HepG2 (cell line): ENCODE measurements around the gene MDFI. TPM values are rescaled to one million over a fixed set of nuclear protein-coding genes. Genes with fewer than 3 reads are reported as not detected.

Experiments
- ARHGAP35 ChIP-seq: sonication (generic); formaldehyde crosslinking; IDR thresholded peaks from 2 replicates; pipeline ENCODE4 v1.9.0; 2022; ENCODE audit warnings: mild to moderate bottlenecking, inconsistent platforms, moderate library complexity, missing genetic modification reagents, borderline replicate concordance
- ARNT2 ChIP-seq: sonication (generic); formaldehyde crosslinking; IDR thresholded peaks from 2 replicates; pipeline ENCODE4 v1.8.0; 2022; ENCODE audit warnings: mild to moderate bottlenecking, low read depth, missing genetic modification reagents, moderate library complexity
- EP300 ChIP-seq, 3 experiments: sonication (generic) in 1 of 3; formaldehyde crosslinking in 1 of 3; IDR thresholded peaks; 2 replicates each; pipeline versions ENCODE4 v1.5.1 to v1.6.1; 2011 to 2020; ENCODE audit warnings: low read depth in 2 of 3, low read length in 2 of 3, borderline replicate concordance in 1 of 3, improper control_type of control experiment in 1 of 3, mild to moderate bottlenecking in 1 of 3, missing genetic modification reagents in 1 of 3, moderate library complexity in 1 of 3
- ETS1 ChIP-seq: sonication (generic); formaldehyde crosslinking; IDR thresholded peaks from 2 replicates; pipeline ENCODE4 v1.4.0; 2020; ENCODE audit warnings: missing genetic modification reagents
- HDAC6 ChIP-seq: fragments of 200-600 bp; sonication (generic); IDR thresholded peaks from 2 replicates; pipeline ENCODE4 v1.7.0; 2017; ENCODE audit warnings: mild to moderate bottlenecking, antibody characterized with exemption, low read length, low read depth
- IRF9 ChIP-seq: sonication (generic); formaldehyde crosslinking; IDR thresholded peaks from 2 replicates; pipeline ENCODE4 v1.8.0; 2022; ENCODE audit warnings: missing genetic modification reagents, mild to moderate bottlenecking, borderline replicate concordance
- KMT2A ChIP-seq: sonication (generic); formaldehyde crosslinking; IDR thresholded peaks from 2 replicates; pipeline ENCODE4 v1.4.0; 2020; ENCODE audit warnings: missing genetic modification reagents
- NAIF1 ChIP-seq: sonication (generic); formaldehyde crosslinking; IDR thresholded peaks from 2 replicates; pipeline ENCODE4 v1.5.0; 2020; ENCODE audit warnings: mild to moderate bottlenecking, missing genetic modification reagents, borderline replicate concordance
- RNF219 ChIP-seq: sonication (generic); formaldehyde crosslinking; IDR thresholded peaks from 2 replicates; pipeline ENCODE4 v1.5.0; 2020; ENCODE audit warnings: mild to moderate bottlenecking, missing genetic modification reagents
- SRF ChIP-seq: IDR thresholded peaks from 2 replicates; pipeline ENCODE4 v1.6.1; 2011; ENCODE audit warnings: mild to moderate bottlenecking, low read depth, low read length, moderate library complexity
- THYN1 ChIP-seq: sonication (generic); formaldehyde crosslinking; IDR thresholded peaks from 2 replicates; pipeline ENCODE4 v1.8.1; 2023; ENCODE audit warnings: low read depth, mild to moderate bottlenecking, moderate library complexity, missing genetic modification reagents, borderline replicate concordance
- ZNF205 ChIP-seq: IDR thresholded peaks from 2 replicates; pipeline ENCODE4 v1.6.1; 2018; ENCODE audit warnings: missing biosample characterization, missing genetic modification reagents
- ZNF207 ChIP-seq: fragments of 450-650 bp; IDR thresholded peaks from 2 replicates; pipeline ENCODE4 v1.6.1; 2016; ENCODE audit warnings: antibody characterized with exemption, borderline replicate concordance
- ZNF382 ChIP-seq: sonication (generic); formaldehyde crosslinking; IDR thresholded peaks from 2 replicates; pipeline ENCODE4 v1.5.0; 2020; ENCODE audit warnings: missing genetic modification reagents, mild to moderate bottlenecking, borderline replicate concordance
- ZNF460 ChIP-seq: sonication (generic); formaldehyde crosslinking; IDR thresholded peaks from 2 replicates; pipeline ENCODE4 v1.5.1; 2020; ENCODE audit warnings: missing genetic modification reagents, mild to moderate bottlenecking, borderline replicate concordance
- ZNF660 ChIP-seq: sonication (generic); formaldehyde crosslinking; IDR thresholded peaks from 2 replicates; pipeline ENCODE4 v1.5.1; 2020; ENCODE audit warnings: mild to moderate bottlenecking, low read depth, missing genetic modification reagents, borderline replicate concordance
- ZNF770 ChIP-seq: sonication (generic); formaldehyde crosslinking; IDR thresholded peaks from 2 replicates; pipeline ENCODE4 v1.5.0; 2020; ENCODE audit warnings: mild to moderate bottlenecking, missing genetic modification reagents
- ZSCAN9 ChIP-seq: IDR thresholded peaks from 2 replicates; pipeline ENCODE4 v1.6.1; 2016; ENCODE audit warnings: borderline replicate concordance
- polyA plus RNA-seq, 8 experiments: library from polyadenylated mRNA; depleted of rRNA in 3 of 8; stranded (reverse) in 7 of 8; unstranded in 1 of 8; fragments of >200 nt; fragmentation: Illumina TruSeq in 4 of 8; extraction: Trizol in 4 of 8; gene quantifications; 2 replicates each; pipeline versions ENCODE4 v1.2.1 to v1.2.3, GENCODE V29; 2011 to 2016; ENCODE audit warnings: low read depth in 4 of 8, missing spikeins in 1 of 8, mixed read lengths in 1 of 8; ENCODE audit not compliant: insufficient read depth in 1 of 8
- total RNA-seq, 5 experiments: library from RNA; depleted of rRNA; stranded (reverse); fragments of >200 nt; fragmentation: Illumina TruSeq; extraction: Trizol; gene quantifications; 2 replicates each; pipeline ENCODE4 v1.2.3, GENCODE V29; 2016; ENCODE audit warnings: low read depth in 1 of 5
- TF ChIP-seq, protein P1 (sequence below): conservative IDR thresholded peaks from 2 replicates; pipeline ENCODE4 v1.6.1; 2018; ENCODE audit warnings: missing genetic modification reagents

Gene MDFI
- total and polyA plus RNA-seq, 2 of the 13 experiments (the other 11 are each of a cell fraction or from before 2014, with no cell fraction given), result 0.28 TPM; not detected in 1

GRCh38 chr6:41591859-41592502, 46.3 kb upstream of the MDFI start (continued):
- TF ChIP-seq ARNT2 (0 out of 2 replicates have a peak, but pooled peaks have one; percentile 34), ZNF460 (no peak), THYN1 (no peak), ZNF382 (no peak), NAIF1 (CRISPR knock-in tag) (no peak), ETS1 (no peak), HDAC6 (no peak), ZSCAN9 (CRISPR knock-in tag) (no peak), SRF (no peak), ZNF207 (no peak), ARHGAP35 (CRISPR knock-in tag) (no peak), ZNF660 (no peak), EP300 (IDR thresholded peaks at IDR 0.05; ENCODE audit: low read depth in 2 of 2, low read length in 2 of 2) (no peak), EP300 (CRISPR knock-in tag; IDR thresholded peaks at IDR 0.05; ENCODE audit: borderline replicate concordance) (no peak), RNF219 (no peak), IRF9 (0 out of 2 replicates have a peak, but pooled peaks have one; percentile 41), ZNF205 (CRISPR knock-in tag) (no peak), ZNF770 (CRISPR knock-in tag) (no peak), KMT2A (CRISPR knock-in tag) (no peak)
- TF ChIP-seq, protein P1, sequence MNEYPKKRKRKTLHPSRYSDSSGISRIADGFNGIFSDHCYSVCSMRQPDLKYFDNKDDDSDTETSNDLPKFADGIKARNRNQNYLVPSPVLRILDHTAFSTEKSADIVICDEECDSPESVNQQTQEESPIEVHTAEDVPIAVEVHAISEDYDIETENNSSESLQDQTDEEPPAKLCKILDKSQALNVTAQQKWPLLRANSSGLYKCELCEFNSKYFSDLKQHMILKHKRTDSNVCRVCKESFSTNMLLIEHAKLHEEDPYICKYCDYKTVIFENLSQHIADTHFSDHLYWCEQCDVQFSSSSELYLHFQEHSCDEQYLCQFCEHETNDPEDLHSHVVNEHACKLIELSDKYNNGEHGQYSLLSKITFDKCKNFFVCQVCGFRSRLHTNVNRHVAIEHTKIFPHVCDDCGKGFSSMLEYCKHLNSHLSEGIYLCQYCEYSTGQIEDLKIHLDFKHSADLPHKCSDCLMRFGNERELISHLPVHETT (CRISPR knock-in tag), result no peak
